HepG2 (cell line): ENCODE data around the gene KIF13A. TPM values are rescaled to one million over a fixed set of nuclear protein-coding genes. Genes with fewer than 3 reads are reported as not detected.

Experiments
- CENPT ChIP-seq: sonication (generic); formaldehyde crosslinking; IDR thresholded peaks from 2 replicates; pipeline ENCODE4 v1.8.0; 2022; ENCODE audit warnings: low read depth, mild to moderate bottlenecking, moderate library complexity, missing genetic modification reagents
- CREB1 ChIP-seq, 2 experiments: fragments of 450-650 bp in 1 of 2; IDR thresholded peaks; 2 replicates each; pipeline ENCODE4 v1.6.1; 2016 to 2017; ENCODE audit warnings: control low read depth in 1 of 2, mild to moderate bottlenecking in 1 of 2, missing compliant biosample characterization in 1 of 2, missing genetic modification characterization in 1 of 2
- HDAC2 ChIP-seq: sonication (generic); formaldehyde crosslinking; IDR thresholded peaks from 2 replicates; pipeline ENCODE4 v1.4.0; 2020; ENCODE audit warnings: missing genetic modification reagents
- NCOA5 ChIP-seq: sonication (generic); formaldehyde crosslinking; IDR thresholded peaks from 2 replicates; pipeline ENCODE4 v1.4.0; 2020; ENCODE audit warnings: missing genetic modification reagents
- NRL ChIP-seq: sonication (generic); formaldehyde crosslinking; IDR thresholded peaks from 2 replicates; pipeline ENCODE4 v1.5.0; 2020; ENCODE audit warnings: missing genetic modification reagents, mild to moderate bottlenecking, moderate library complexity, borderline replicate concordance
- PRMT3 ChIP-seq: sonication (generic); formaldehyde crosslinking; IDR thresholded peaks from 2 replicates; pipeline ENCODE4 v1.8.1; 2022; ENCODE audit warnings: low read depth, mild to moderate bottlenecking, moderate library complexity, missing genetic modification reagents, borderline replicate concordance
- SRF ChIP-seq: IDR thresholded peaks from 2 replicates; pipeline ENCODE4 v1.6.1; 2011; ENCODE audit warnings: mild to moderate bottlenecking, low read depth, low read length, moderate library complexity
- TBP ChIP-seq: sonication (generic); formaldehyde crosslinking; IDR thresholded peaks from 2 replicates; pipeline ENCODE4 v1.5.0; 2020; ENCODE audit warnings: missing genetic modification reagents
- ZFY ChIP-seq: sonication (generic); formaldehyde crosslinking; IDR thresholded peaks from 2 replicates; pipeline ENCODE4 v1.4.0; 2020; ENCODE audit warnings: missing genetic modification reagents
- ZKSCAN1 ChIP-seq: fragments of 150-350 bp; IDR thresholded peaks from 2 replicates; pipeline ENCODE4 v1.6.1; 2014; ENCODE audit warnings: low read length
- ZNF292 ChIP-seq: sonication (generic); formaldehyde crosslinking; IDR thresholded peaks from 2 replicates; pipeline ENCODE4 v1.8.1; 2022; ENCODE audit warnings: mild to moderate bottlenecking, low read depth, missing genetic modification reagents, borderline replicate concordance
- ZNF530 ChIP-seq: sonication (generic); formaldehyde crosslinking; IDR thresholded peaks from 2 replicates; pipeline ENCODE4 v1.5.0; 2020; ENCODE audit warnings: low read depth, mild to moderate bottlenecking, missing genetic modification reagents
- polyA plus RNA-seq, 8 experiments: library from polyadenylated mRNA; depleted of rRNA in 3 of 8; stranded (reverse) in 7 of 8; unstranded in 1 of 8; fragments of >200 nt; fragmentation: Illumina TruSeq in 4 of 8; extraction: Trizol in 4 of 8; gene quantifications; 2 replicates each; pipeline versions ENCODE4 v1.2.1 to v1.2.3, GENCODE V29; 2011 to 2016; ENCODE audit warnings: low read depth in 4 of 8, missing spikeins in 1 of 8, mixed read lengths in 1 of 8; ENCODE audit not compliant: insufficient read depth in 1 of 8
- total RNA-seq, 5 experiments: library from RNA; depleted of rRNA; stranded (reverse); fragments of >200 nt; fragmentation: Illumina TruSeq; extraction: Trizol; gene quantifications; 2 replicates each; pipeline ENCODE4 v1.2.3, GENCODE V29; 2016; ENCODE audit warnings: low read depth in 1 of 5
- TF ChIP-seq, protein P1 (sequence below): sonication (generic); formaldehyde crosslinking; IDR thresholded peaks from 2 replicates; pipeline ENCODE4 v1.5.1; 2020; ENCODE audit warnings: mild to moderate bottlenecking, missing genetic modification reagents, moderate library complexity
- TF ChIP-seq, protein P2 (sequence below): sonication (generic); formaldehyde crosslinking; IDR thresholded peaks from 2 replicates; pipeline ENCODE4 v1.9.0; 2021; ENCODE audit warnings: missing genetic modification reagents, borderline replicate concordance
- TF ChIP-seq, protein P3 (sequence below), 2 experiments: sonication (generic) in 1 of 2; formaldehyde crosslinking in 1 of 2; IDR thresholded peaks; 2 replicates each; pipeline versions ENCODE4 v1.4.0 to v1.6.1; 2016 to 2020; ENCODE audit warnings: borderline replicate concordance in 1 of 2, low read depth in 1 of 2, mild to moderate bottlenecking in 1 of 2, missing genetic modification reagents in 1 of 2

Gene KIF13A
- total and polyA plus RNA-seq, 2 of the 13 experiments (the other 11 are each of a cell fraction or from before 2014, with no cell fraction given): 21.1 to 37.2 TPM

DNA sequence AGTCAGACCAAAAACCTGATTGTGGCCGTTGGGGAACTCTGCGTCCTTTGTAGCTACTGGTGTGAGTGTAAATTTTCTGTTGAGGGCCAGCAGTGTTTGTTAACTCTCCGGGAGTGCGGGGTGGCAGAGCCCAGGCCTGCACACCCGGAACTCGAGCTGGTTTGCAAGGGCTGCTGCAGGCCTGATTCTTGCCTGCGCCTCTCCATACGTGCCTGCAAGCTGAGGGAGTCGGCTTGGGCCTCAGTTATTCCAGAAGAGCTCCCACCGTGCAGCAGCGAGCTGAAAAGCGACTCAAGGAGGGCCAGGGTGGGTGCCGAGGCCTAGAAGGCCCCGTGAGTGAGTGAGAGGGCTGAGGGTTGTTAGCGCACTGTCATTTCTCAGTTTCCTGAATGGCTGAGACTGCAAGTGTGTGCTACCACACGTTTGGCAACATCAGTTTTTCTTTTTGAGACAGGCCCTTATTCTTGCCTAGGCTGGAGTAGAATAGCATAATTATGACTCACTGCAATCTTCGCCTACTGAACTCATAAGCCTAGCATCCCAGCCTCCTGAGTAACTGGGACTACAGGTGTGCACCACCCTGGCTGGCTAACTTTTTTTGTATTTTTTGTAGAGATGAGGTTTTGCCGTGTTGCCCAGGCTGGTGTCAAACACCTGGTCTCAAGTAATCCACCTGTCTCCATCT is 33.9 kb upstream of the KIF13A start (continued):
- TF ChIP-seq, protein P1, sequence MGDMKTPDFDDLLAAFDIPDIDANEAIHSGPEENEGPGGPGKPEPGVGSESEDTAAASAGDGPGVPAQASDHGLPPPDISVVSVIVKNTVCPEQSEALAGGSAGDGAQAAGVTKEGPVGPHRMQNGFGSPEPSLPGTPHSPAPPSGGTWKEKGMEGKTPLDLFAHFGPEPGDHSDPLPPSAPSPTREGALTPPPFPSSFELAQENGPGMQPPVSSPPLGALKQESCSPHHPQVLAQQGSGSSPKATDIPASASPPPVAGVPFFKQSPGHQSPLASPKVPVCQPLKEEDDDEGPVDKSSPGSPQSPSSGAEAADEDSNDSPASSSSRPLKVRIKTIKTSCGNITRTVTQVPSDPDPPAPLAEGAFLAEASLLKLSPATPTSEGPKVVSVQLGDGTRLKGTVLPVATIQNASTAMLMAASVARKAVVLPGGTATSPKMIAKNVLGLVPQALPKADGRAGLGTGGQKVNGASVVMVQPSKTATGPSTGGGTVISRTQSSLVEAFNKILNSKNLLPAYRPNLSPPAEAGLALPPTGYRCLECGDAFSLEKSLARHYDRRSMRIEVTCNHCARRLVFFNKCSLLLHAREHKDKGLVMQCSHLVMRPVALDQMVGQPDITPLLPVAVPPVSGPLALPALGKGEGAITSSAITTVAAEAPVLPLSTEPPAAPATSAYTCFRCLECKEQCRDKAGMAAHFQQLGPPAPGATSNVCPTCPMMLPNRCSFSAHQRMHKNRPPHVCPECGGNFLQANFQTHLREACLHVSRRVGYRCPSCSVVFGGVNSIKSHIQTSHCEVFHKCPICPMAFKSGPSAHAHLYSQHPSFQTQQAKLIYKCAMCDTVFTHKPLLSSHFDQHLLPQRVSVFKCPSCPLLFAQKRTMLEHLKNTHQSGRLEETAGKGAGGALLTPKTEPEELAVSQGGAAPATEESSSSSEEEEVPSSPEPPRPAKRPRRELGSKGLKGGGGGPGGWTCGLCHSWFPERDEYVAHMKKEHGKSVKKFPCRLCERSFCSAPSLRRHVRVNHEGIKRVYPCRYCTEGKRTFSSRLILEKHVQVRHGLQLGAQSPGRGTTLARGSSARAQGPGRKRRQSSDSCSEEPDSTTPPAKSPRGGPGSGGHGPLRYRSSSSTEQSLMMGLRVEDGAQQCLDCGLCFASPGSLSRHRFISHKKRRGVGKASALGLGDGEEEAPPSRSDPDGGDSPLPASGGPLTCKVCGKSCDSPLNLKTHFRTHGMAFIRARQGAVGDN (CRISPR knock-in tag): peak; percentile 83
- TF ChIP-seq ZKSCAN1 (no peak), CENPT (CRISPR knock-in tag) (no peak), ZFY (CRISPR knock-in tag) (peak; percentile 90), ZNF530 (CRISPR knock-in tag) (no peak), NCOA5 (CRISPR knock-in tag) (no peak), CREB1 (IDR thresholded peaks at IDR 0.05) (no peak), CREB1 (CRISPR knock-in tag; IDR thresholded peaks at IDR 0.05) (0 out of 2 replicates have a peak, but pooled peaks have one; percentile 23), ZNF292 (CRISPR knock-in tag) (peak; percentile 67; the same call in 1 of the 2 replicates), PRMT3 (CRISPR knock-in tag) (no peak), HDAC2 (CRISPR knock-in tag) (peak; percentile 31; the same call in 1 of the 2 replicates), TBP (CRISPR knock-in tag) (no peak), NRL (no peak), SRF (no peak)
- TF ChIP-seq, protein P2, sequence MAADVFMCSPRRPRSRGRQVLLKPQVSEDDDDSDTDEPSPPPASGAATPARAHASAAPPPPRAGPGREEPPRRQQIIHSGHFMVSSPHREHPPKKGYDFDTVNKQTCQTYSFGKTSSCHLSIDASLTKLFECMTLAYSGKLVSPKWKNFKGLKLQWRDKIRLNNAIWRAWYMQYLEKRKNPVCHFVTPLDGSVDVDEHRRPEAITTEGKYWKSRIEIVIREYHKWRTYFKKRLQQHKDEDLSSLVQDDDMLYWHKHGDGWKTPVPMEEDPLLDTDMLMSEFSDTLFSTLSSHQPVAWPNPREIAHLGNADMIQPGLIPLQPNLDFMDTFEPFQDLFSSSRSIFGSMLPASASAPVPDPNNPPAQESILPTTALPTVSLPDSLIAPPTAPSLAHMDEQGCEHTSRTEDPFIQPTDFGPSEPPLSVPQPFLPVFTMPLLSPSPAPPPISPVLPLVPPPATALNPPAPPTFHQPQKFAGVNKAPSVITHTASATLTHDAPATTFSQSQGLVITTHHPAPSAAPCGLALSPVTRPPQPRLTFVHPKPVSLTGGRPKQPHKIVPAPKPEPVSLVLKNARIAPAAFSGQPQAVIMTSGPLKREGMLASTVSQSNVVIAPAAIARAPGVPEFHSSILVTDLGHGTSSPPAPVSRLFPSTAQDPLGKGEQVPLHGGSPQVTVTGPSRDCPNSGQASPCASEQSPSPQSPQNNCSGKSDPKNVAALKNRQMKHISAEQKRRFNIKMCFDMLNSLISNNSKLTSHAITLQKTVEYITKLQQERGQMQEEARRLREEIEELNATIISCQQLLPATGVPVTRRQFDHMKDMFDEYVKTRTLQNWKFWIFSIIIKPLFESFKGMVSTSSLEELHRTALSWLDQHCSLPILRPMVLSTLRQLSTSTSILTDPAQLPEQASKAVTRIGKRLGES (CRISPR knock-in tag): no peak
- TF ChIP-seq, protein P3, sequence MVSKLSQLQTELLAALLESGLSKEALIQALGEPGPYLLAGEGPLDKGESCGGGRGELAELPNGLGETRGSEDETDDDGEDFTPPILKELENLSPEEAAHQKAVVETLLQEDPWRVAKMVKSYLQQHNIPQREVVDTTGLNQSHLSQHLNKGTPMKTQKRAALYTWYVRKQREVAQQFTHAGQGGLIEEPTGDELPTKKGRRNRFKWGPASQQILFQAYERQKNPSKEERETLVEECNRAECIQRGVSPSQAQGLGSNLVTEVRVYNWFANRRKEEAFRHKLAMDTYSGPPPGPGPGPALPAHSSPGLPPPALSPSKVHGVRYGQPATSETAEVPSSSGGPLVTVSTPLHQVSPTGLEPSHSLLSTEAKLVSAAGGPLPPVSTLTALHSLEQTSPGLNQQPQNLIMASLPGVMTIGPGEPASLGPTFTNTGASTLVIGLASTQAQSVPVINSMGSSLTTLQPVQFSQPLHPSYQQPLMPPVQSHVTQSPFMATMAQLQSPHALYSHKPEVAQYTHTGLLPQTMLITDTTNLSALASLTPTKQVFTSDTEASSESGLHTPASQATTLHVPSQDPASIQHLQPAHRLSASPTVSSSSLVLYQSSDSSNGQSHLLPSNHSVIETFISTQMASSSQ (IDR thresholded peaks at IDR 0.05; ENCODE audit: low read depth): no peak
- TF ChIP-seq, protein P3 (CRISPR knock-in tag; IDR thresholded peaks at IDR 0.05; ENCODE audit: borderline replicate concordance): no peak
